GM18907 (cell line): Measurements from ENCODE around the gene PCBD1.
A peak's percentile ranks its signal among the peaks of the same experiment; 100 is the strongest.
"Not testable (repeated sequence)": the region's sequence is repeated elsewhere in the genome, so short reads cannot be mapped to it uniquely, and the experiment has no call there.

Source experiments
- ATAC-seq: cut with Tn5 transposase; IDR thresholded peaks from one replicate; pipeline ENCODE4 v1.9.1; 2021; ENCODE audit warnings: mild to moderate bottlenecking, moderate library complexity; ENCODE audit not compliant: unreplicated experiment

PCBD1 gene

GRCh38 chr10:70887804-70888800, at the start of gene PCBD1:
Gene PCBD1 (minus strand): TSS chr10:70888565. CDS start chr10:70888533, 32 bp downstream.
- peak; percentile 73 for ATAC-seq

- ATAC-seq, result no peak
Measured at GRCh38 chr10:70937661-70938060, 49.3 kb upstream of the PCBD1 start.

GRCh38 chr10:70936111-70936510, 47.7 kb upstream of the PCBD1 start:
- ATAC-seq, result no peak

GRCh38 chr10:70935631-70936030, 47.3 kb upstream of the PCBD1 start:
- ATAC-seq, result no peak

- no peak for ATAC-seq
Measured at GRCh38 chr10:70935125-70935625, 46.8 kb upstream of the PCBD1 start.

- no peak for ATAC-seq
Measured at GRCh38 chr10:70934701-70935100, 46.3 kb upstream of the PCBD1 start.

- no peak for ATAC-seq
Measured at GRCh38 chr10:70932392-70933196, 44.2 kb upstream of the PCBD1 start.

GRCh38 chr10:70931168-70931815, 42.9 kb upstream of the PCBD1 start:
- no peak for ATAC-seq

- ATAC-seq, result no peak
Measured at GRCh38 chr10:70930263-70931000, 42.1 kb upstream of the PCBD1 start.

GRCh38 chr10:70928140-70928539, 39.8 kb upstream of the PCBD1 start:
- ATAC-seq, result no peak

GRCh38 chr10:70927189-70927943, 39.0 kb upstream of the PCBD1 start:
- ATAC-seq, result no peak

GRCh38 chr10:70926226-70927000, 38.0 kb upstream of the PCBD1 start:
- ATAC-seq, result no peak

- ATAC-seq, result no peak
Measured at GRCh38 chr10:70925377-70926225, 37.2 kb upstream of the PCBD1 start.

GRCh38 chr10:70923696-70924095, 35.3 kb upstream of the PCBD1 start:
- no peak for ATAC-seq

GRCh38 chr10:70921285-70921684, 32.9 kb upstream of the PCBD1 start:
- no peak for ATAC-seq

GRCh38 chr10:70920519-70920918, 32.2 kb upstream of the PCBD1 start:
- ATAC-seq, result no peak

GRCh38 chr10:70919906-70920305, 31.5 kb upstream of the PCBD1 start:
- not testable (repeated sequence) for ATAC-seq
